CD4-positive, alpha-beta T cell treated with Interleukin-4 for 4 hours (primary cell): Measurements from ENCODE around the gene CPLX1.

Experiments
- DNase-seq: peaks from one replicate; pipeline ENCODE4 v3.0.0-alpha.2; 2020

CPLX1 gene

DNA sequence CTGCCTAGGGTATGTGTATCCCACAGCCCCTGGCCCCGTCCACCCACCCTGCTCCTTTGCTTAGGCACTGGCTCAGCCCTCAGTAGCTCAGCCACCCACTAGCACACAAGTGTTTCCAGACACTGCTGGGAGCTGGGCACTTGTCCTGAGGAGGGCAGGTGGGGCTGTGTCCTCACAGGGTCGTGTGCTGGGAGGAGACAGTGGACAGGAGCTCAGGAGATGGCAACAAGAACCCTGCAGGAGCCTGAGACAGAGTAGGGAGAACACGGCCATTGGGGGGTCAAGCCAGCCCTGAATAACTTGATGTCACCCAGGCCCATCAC, 5.5 kb upstream of the CPLX1 start:
- DNase-seq = no peak

DNA sequence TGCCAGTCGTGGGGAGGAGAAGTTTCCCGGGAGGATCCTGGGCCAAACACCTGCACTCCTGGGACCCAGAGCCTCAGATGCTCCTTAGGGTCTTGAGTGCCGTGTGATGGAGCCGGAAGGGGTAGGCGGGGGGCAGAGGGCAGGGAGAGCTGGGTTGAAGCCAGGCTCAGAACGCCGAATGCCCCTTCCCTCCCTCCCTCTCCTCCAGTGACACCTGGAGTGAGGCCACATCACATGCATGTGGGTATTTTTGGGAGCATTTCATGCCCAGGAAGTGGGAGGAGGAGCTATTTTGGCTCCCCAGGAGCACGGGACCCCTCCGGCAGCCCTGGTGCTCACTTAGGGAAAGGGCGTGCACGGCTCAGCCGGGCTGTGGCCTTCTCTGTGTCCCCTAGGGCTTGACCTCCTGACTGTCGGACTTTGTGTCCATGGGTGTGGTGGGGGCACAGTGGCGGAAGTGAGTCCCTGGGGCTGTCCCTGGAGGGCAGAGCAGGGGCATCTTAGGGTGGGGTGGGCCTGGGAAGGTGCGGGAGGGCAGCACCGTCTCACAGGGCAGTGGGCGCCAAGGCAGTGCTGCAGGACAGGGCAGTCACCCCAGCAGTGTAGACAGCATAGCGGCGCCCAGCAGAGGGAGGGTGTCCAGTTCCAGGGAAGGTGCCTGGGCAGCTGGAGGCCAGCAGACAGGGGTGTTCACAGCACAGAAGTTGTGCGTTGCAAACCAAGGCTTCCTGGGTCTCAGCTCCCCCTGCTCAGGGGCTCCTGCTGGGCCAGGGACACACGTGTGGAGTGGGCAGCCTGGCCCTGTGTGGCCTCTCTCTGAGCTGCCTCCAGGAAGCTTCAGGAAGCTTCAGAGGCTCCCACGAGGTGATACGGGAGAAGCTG, 4.9 kb upstream of the CPLX1 start:
- no peak for DNase-seq

- no peak for DNase-seq
These were observed 4.1 kb upstream of the CPLX1 start for GRCh38 chr4:829761-830600.

GRCh38 chr4:829291-829690, 3.4 kb upstream of the CPLX1 start:
- DNase-seq = no peak

DNA sequence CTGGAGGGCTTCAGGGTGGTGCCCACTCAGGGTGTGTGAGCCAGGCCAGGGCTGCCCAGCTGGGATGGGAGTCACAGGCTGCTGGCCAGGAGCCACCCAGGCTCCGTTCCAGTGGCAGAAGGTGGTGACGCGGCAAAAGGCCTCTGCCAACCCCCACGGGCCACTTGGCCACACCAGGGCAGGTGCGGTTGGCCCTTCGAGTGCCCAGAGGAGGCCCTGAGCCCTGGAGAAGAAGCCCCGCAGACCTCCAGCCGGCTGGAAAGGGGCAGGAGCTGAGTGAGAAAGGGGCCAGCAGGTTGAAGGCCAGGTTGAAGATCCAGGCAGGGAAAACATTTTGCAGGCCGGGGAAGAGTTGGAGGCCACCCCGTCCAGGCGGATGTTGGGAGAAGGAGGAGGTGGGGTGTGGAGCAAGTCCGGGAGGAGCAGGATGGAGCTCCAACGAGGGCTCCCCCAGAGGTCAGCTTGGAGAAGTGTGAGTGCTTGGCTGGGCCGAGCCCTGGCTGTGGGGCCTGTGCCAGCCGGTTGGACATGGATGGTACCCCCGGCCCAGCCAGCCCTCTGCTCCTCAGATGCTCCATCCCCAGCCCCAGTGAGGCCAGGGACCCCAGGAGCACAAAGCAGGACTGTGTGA, 2.8 kb upstream of the CPLX1 start:
- DNase-seq = no peak

- DNase-seq = no peak
These were observed 1.5 kb upstream of the CPLX1 start for GRCh38 chr4:827209-828081.

DNA sequence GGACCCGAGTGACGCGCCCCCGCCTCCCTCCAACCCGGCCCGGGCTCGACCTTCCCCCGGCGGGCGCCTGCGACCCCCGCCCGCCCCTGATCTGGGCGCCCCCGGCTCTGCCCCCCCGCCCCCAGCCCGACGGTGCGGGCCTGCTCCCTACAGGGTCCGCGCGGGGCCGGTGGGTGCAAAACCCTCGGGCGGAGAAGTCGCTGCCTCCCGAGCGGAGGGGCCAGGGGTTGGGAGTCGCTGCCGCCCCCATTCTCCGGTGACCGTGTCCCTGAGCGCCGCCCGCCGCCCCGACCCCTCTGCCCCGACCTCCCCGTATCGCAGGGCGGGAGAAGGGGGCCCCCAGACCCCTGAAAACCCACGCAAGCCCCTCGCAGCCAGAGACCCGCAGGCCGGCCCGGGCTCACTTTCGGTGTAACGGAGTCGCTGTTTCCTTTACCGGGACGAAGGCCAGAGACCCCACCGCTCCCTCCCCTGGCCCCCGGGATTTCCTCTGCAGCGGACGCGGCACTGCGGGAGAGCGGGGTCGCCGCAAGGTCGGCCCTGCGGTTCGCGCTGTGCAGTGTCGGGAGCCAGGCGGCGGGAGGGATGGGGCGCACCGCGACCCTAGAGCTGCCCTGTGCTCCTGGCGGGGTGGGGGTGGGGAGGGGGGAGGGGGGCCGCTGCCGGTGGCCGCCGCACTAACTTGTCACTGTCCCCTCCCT, 729 bp upstream of the CPLX1 start:
- no peak for DNase-seq

DNA sequence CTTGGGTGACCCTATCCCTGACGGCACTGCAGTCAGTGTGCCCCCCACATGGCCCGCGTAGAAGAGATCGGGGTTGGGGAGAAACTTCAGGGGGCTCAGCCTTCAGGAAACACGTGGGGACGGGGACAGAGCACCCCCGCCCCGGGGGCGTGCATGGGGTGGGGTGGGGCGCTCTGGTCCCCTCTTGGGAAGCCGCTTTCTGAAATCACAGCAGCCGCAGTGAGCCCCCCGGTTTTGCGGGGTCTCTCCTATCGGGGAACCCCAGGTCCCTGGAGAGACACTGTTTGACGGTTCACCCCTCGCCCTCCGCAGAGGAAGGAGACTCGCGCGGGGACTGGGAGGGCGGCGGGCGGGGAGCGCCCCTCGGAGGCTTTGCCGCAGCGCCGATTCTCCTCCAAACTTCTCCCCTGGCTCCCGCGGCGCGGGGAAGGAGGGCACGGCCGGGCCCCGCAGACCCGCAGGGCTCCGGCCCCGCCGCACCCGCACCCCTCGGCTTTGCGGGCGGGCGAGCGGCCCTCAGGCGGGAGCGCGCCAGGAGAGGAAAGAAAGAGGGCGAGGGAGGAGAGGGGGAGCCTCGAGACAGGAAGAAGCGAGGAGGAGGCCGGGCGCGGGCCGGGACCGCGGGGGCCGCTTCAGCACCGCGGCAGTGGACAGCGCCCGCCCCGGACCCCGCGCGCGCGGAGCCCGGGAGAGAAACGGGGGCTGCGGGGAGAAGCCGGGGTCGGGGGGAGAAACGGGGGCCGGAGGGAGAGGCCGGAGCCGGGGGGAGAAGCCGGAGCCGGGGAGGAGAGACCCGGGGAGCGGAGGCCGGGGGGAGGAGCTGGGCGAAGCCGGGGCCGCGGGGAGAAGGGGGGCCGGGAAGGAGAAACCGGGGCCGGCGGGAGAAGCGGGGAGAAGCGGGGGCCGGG, 612 bp downstream of the CPLX1 start:
- no peak for DNase-seq

GRCh38 chr4:824461-825062, 1.4 kb downstream of the CPLX1 start:
- DNase-seq = no peak

DNA sequence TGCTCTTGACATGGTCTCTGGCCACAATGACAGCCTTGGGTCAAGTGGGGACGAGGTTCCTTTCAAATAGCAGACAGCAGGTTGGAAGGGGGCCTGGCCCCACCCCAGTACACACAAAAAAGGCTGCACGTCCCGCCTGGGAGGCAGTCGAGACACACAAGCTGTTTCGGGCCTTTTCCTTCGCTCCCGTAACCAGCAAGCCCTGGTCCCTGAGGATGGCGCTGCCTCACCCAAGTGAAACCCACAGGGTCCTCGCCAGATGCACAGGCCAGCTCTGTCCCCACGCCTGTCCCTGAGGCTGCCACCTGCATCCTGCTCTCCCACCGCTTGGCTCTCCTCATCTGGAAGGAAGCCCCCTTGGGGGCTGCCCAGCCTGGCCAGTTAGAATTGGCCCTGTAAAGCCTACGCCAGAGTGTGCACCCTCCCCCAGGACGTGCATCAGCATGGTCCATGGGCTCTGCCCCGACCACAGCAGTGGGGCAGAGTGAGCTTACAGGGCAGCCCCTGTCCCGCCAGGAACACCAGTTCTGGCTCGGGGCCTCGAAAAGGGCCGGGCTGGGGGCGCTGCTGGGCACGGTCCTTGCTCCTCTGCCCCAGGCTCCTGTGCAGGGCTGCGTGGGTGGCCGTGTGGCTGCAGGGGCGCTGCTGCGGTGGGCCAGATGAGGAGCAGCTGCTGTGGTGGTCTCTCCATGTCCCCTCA, 2.0 kb downstream of the CPLX1 start:
- no peak for DNase-seq

GRCh38 chr4:823176-823760, 2.7 kb downstream of the CPLX1 start:
- no peak for DNase-seq

DNA sequence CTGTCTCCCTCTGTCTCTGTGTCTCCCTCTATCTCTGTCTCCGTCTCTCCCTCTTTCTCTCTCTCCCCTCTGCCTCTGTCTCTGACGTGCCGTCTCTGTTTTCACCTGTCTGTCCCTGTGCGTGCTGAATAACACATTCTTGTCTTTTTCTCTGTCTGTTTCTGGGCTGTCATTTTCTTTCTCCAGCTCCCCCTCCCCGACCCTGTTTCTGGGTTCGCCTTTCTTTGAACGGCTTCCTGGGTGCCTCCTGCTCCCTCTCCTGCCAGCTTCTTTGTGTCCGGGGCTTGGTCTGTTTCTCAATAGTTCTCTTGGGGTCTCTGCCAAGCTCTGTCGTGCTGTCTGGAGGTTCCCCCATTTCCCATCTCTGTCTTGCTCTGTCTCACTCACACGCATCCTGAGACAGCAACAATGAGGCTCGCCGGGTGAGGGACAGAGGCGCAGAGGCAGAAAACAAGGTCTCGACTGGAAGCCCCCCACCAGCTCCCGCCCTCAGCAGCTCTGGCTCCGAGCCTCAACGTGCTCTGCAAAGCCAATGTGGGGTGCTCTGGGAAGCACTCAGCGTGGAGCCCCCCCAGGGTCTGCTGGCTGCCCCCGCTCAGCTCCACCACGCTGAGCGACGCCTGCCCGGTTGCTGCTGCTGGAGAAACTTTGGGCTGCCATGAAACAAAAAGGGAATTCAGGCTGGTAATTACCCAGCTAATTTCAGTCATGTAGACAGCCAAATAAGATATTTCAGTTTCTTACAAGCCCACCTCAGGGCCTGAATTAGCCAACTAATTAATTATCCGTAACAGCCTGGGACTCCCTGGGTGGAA, 3.4 kb downstream of the CPLX1 start:
- DNase-seq = no peak

GRCh38 chr4:821631-822030, 4.3 kb downstream of the CPLX1 start:
- DNase-seq = no peak

- no peak for DNase-seq
These were observed 4.7 kb downstream of the CPLX1 start for GRCh38 chr4:821181-821591.

DNA sequence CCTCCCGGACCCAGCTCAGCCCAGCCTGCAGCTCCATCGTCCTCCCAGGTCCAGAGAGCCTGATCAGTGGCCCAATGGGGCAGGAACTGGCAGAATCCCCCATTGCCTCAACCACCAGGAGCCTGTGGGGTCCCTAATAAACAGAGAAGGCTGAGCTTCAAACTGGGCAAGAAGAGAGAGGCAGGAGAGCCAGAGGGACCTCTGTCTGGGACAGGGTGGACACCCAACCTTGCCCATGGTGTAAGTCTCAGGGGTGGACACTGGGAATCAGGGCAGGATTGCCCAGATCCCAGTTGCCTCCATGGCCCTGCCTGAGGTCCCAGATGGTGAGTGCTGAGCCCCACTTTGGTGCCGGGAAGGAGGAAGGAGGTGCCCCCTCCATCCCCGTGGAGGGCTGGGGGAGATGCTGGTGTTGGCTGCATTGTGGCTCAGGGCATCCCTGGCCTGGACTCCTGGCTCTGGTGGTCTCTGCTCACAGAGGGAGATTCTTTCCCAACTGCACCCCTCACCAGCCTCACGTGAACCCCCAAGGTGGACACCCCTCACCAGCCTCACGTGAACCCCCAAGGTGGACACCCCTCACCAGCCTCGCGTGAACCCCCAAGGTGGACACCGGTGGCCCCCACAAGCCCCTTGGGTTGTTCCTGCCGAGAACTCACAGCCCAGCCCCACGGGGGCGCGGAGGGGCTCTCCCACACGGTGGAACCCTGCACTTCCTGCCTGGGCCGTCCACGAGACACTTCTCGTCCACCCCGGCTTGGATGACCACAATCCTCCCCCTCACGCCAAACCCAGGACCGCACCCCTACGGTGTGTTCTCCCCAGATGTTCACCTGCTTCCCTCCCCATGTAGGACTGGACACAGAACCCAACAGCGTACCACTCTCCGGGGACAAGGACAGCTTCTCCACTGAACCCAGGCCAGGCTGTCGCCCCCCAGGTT, 5.4 kb downstream of the CPLX1 start:
- DNase-seq = no peak

DNA sequence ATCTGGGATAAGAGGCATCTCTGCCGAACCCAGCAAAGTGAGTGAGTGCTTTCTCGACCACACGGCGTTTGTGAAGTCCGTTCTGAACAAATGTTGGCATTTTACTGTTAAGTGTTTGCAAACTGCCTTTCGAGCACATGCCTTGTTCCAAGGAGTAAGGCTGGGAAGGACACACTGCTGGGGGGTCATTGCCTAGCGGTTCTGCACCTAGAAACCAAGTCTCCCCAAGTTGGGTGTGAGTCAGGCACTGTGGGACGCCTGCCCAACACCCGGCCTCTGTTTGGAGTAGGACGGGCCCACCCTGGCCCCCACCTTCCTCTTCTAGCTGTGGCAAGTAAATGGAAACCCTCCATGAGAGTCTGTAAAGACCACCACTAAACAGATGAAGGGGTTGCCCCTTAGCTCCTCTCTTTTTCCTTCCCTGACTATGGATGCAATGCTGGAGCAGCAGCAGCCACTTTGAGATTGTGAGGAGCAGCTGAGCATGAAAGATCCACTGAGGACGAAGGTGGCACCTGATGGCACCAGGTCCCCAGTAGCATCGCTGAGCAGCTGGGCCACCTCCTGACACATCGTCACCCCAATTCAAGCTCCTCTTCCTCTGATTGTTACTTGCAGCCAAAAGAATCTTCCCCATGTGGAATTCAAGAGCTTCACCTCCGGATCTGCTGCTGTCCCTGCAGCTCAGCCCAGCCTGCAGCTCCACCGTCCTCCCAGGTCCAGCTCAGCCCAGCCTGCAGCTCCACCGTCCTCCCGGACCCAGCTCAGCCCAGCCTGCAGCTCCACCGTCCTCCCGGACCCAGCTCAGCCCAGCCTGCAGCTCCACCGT, 6.3 kb downstream of the CPLX1 start:
- DNase-seq = no peak
